ENCODE measurements around the gene EOGT.

The EOGT gene

DNA sequence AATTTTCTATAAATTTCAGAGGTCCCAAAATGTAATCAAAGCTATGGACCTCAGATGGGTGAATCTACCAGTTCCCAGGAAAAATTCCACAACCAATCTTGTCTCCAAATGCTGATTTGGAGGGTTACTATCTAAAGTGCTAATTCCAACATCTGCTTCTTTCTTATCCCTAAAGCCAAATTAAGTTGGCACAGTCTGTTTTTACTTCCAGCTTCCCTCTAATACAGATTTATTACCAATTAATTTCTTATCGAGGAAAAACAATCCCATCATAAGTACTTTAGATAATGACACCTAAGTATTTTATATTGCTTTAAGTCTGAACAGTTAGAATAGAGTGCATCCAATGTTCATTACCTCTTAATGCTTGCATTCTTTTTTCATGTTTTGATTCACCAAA is 68.3 kb downstream of the EOGT start:
- no peak overlapping the region for H3K4me2 ChIP-seq
- H3K79me2 ChIP-seq (ENCODE audit: insufficient read depth, low read depth): no peaks in the 10 kb centered on the region
- H3K27me3 ChIP-seq (ENCODE audit: insufficient read depth, low read depth): no peaks in the 10 kb centered on the region
- no peak overlapping the region for H3K27ac ChIP-seq
- no peak overlapping the region for H3K9ac ChIP-seq
- no peak overlapping the region for H2AFZ ChIP-seq (ENCODE audit: low read depth)
- no peaks in the 10 kb centered on the region for H4K20me1 ChIP-seq (ENCODE audit: insufficient read depth)
- H3K4me1 ChIP-seq (ENCODE audit: low read depth, poor library complexity, severe bottlenecking): peaks cover 21% of the 10 kb centered on the region
- no peak overlapping the region for H3K4me3 ChIP-seq (IDR thresholded peaks at IDR 0.05; ENCODE audit: insufficient read depth, low read depth, low read length)
- no peaks in the 10 kb centered on the region for H3K36me3 ChIP-seq (ENCODE audit: insufficient read depth)
- no peak for TF ChIP-seq CTCF (conservative IDR thresholded peaks at IDR 0.05; ENCODE audit: low read depth, low read length)

- Histone ChIP-seq H3K27ac (peak overlapping the region; percentile 60; the same call in 1 of the 2 replicates), H3K4me2 (peak overlapping the region; percentile 39; the same call in 1 of the 2 replicates), H4K20me1 (ENCODE audit: insufficient read depth) (no peaks in the 10 kb centered on the region), H3K4me3 (IDR thresholded peaks at IDR 0.05; ENCODE audit: insufficient read depth, low read depth, low read length) (no peak overlapping the region), H2AFZ (ENCODE audit: low read depth) (peak overlapping the region; percentile 44; the same call in 1 of the 2 replicates), H3K9ac (no peak overlapping the region), H3K27me3 (ENCODE audit: insufficient read depth, low read depth) (no peaks in the 10 kb centered on the region), H3K4me1 (ENCODE audit: low read depth, poor library complexity, severe bottlenecking) (peaks cover 21% of the 10 kb centered on the region), H3K36me3 (ENCODE audit: insufficient read depth) (no peaks in the 10 kb centered on the region), H3K79me2 (ENCODE audit: insufficient read depth, low read depth) (no peaks in the 10 kb centered on the region)
- TF ChIP-seq CTCF (conservative IDR thresholded peaks at IDR 0.05; ENCODE audit: low read depth, low read length): no peak
These were observed 69.6 kb downstream of the EOGT start for GRCh38 chr3:68943753-68944500.

GRCh38 chr3:68941055-68941454 is 72.4 kb downstream of the EOGT start:
- H3K27ac ChIP-seq: no peak overlapping the region
- no peaks in the 10 kb centered on the region for H4K20me1 ChIP-seq (ENCODE audit: insufficient read depth)
- no peak overlapping the region for H3K9ac ChIP-seq
- H3K36me3 ChIP-seq (ENCODE audit: insufficient read depth): no peaks in the 10 kb centered on the region
- no peaks in the 10 kb centered on the region for H3K27me3 ChIP-seq (ENCODE audit: insufficient read depth, low read depth)
- no peak overlapping the region for H2AFZ ChIP-seq (ENCODE audit: low read depth)
- no peak overlapping the region for H3K4me3 ChIP-seq (IDR thresholded peaks at IDR 0.05; ENCODE audit: insufficient read depth, low read depth, low read length)
- TF ChIP-seq CTCF (conservative IDR thresholded peaks at IDR 0.05; ENCODE audit: low read depth, low read length): no peak
- H3K79me2 ChIP-seq (ENCODE audit: insufficient read depth, low read depth): no peaks in the 10 kb centered on the region
- peaks cover 21% of the 10 kb centered on the region for H3K4me1 ChIP-seq (ENCODE audit: low read depth, poor library complexity, severe bottlenecking)
- no peak overlapping the region for H3K4me2 ChIP-seq

GRCh38 chr3:68936856-68937255 is 76.6 kb downstream of the EOGT start:
- no peak overlapping the region for H3K4me2 ChIP-seq

More at GRCh38 chr3:68936856-68937255, 76.6 kb downstream of the EOGT start:
- no peaks in the 10 kb centered on the region for H3K4me1 ChIP-seq (ENCODE audit: low read depth, poor library complexity, severe bottlenecking)
- H4K20me1 ChIP-seq (ENCODE audit: insufficient read depth): no peaks in the 10 kb centered on the region
- no peak overlapping the region for H2AFZ ChIP-seq (ENCODE audit: low read depth)
- no peak overlapping the region for H3K4me3 ChIP-seq (IDR thresholded peaks at IDR 0.05; ENCODE audit: insufficient read depth, low read depth, low read length)
- no peaks in the 10 kb centered on the region for H3K79me2 ChIP-seq (ENCODE audit: insufficient read depth, low read depth)
- H3K27ac ChIP-seq: no peak overlapping the region
- H3K9ac ChIP-seq: no peak overlapping the region
- TF ChIP-seq CTCF (conservative IDR thresholded peaks at IDR 0.05; ENCODE audit: low read depth, low read length): no peak
- no peaks in the 10 kb centered on the region for H3K36me3 ChIP-seq (ENCODE audit: insufficient read depth)
- H3K27me3 ChIP-seq (ENCODE audit: insufficient read depth, low read depth): no peaks in the 10 kb centered on the region

All from KMS-11 (cell line).